A549 (cell line): Measurements from ENCODE around the gene RIPPLY3. TPM values are rescaled to one million over a fixed set of nuclear protein-coding genes. Genes with fewer than 3 reads are reported as not detected.

Experiments
- ATAC-seq, 2 experiments: fragments of 200-7000 bp in 1 of 2; fragments of >200 bp in 1 of 2; cut with Nextera tagmentation in 1 of 2; cut with Tn5 transposase in 1 of 2; 3 replicates each; pipeline versions ENCODE4 v1.8.0 to v1.9.1; 2018 to 2020; ENCODE audit warnings: mild to moderate bottlenecking in 1 of 2, moderate library complexity in 1 of 2
- CTCF ChIA-PET: fragments of 300-600 bp; sonication (Branson Sonifier 250); formaldehyde crosslinking; extraction: SDS; loops from one replicate; lab custom pipeline; 2021; ENCODE audit warnings: antibody characterized with exemption, inconsistent platforms; lab: Yijun Ruan, JAX
- POLR2A ChIA-PET: fragments of 350-600 bp; formaldehyde crosslinking; extraction: SDS; loops from one replicate; lab custom pipeline; 2021; ENCODE audit warnings: antibody characterized with exemption, inconsistent platforms; lab: Yijun Ruan, JAX
- DNase-seq, 2 experiments: peaks; one replicate each; pipeline versions ENCODE4 v3.0.0 to v3.0.0-alpha.2; 2011 to 2016; ENCODE audit warnings: low read depth in 1 of 2, low spot score in 1 of 2
- FAIRE-seq: peaks from 2 replicates; lab custom pipeline; 2011; peaks lifted over from hg19 to GRCh38; lab: Jason Lieb, UNC
- H3K27ac ChIP-seq, 2 experiments: fragments of >200 bp; sonication (Bioruptor Twin); formaldehyde crosslinking; 3 replicates each; pipeline ENCODE4 v1.5.1; 2016 to 2017
- H3K4me1 ChIP-seq: fragments of >200 bp; sonication (Bioruptor Twin); formaldehyde crosslinking; 3 replicates; pipeline ENCODE4 v1.6.1; 2016
- H3K4me2 ChIP-seq: fragments of >200 bp; sonication (Bioruptor Twin); formaldehyde crosslinking; 3 replicates; pipeline ENCODE4 v1.6.1; 2016
- H3K4me3 ChIP-seq: fragments of >200 bp; sonication (Bioruptor Twin); formaldehyde crosslinking; 3 replicates; pipeline ENCODE4 v1.5.1; 2016
- H3K9me3 ChIP-seq: fragments of >200 bp; sonication (Bioruptor Twin); formaldehyde crosslinking; 3 replicates; pipeline ENCODE4 v1.6.1; 2016
- ATOH8 ChIP-seq: fragments of 250-450 bp; sonication (Bioruptor Pico); IDR thresholded peaks from 2 replicates; pipeline ENCODE4 v1.5.0; 2020; ENCODE audit warnings: low read depth, mild to moderate bottlenecking, moderate library complexity
- BHLHE40 ChIP-seq: IDR thresholded peaks from 2 replicates; pipeline ENCODE4 v1.6.1; 2012; ENCODE audit warnings: low read depth, low read length, inconsistent platforms
- CBX8 ChIP-seq: fragments of 200-600 bp; sonication (generic); IDR thresholded peaks from 2 replicates; pipeline ENCODE4 v1.6.1; 2016
- CEBPB ChIP-seq, 2 experiments: fragments of >200 bp in 1 of 2; sonication (Bioruptor Twin) in 1 of 2; formaldehyde crosslinking in 1 of 2; IDR thresholded peaks; 2 replicates each; pipeline ENCODE4 v1.6.1; 2012 to 2016
- CHD2 ChIP-seq: fragments of 150-350 bp; IDR thresholded peaks from 2 replicates; pipeline ENCODE4 v1.6.1; 2014; ENCODE audit warnings: low read length; ENCODE audit not compliant: partially characterized antibody
- EHF ChIP-seq: fragments of 250-450 bp; sonication (Bioruptor Pico); IDR thresholded peaks from 2 replicates; pipeline ENCODE4 v1.5.0; 2020; ENCODE audit warnings: mild to moderate bottlenecking
- EHMT2 ChIP-seq: fragments of 200-600 bp; sonication (generic); IDR thresholded peaks from 2 replicates; pipeline ENCODE4 v1.6.1; 2016; ENCODE audit warnings: antibody characterized with exemption, low read depth, mild to moderate bottlenecking, moderate library complexity
- EP300 ChIP-seq, 2 experiments: fragments of >200 bp; sonication (Bioruptor Twin); formaldehyde crosslinking; IDR thresholded peaks; 2 replicates in 1 of 2; 3 replicates in 1 of 2; pipeline ENCODE4 v1.6.1; 2016 to 2017
- FOSB ChIP-seq: fragments of 250-450 bp; sonication (Bioruptor Pico); IDR thresholded peaks from 2 replicates; pipeline ENCODE4 v1.5.0; 2020; ENCODE audit warnings: mild to moderate bottlenecking, moderate library complexity
- FOSL2 ChIP-seq, 2 experiments: fragments of 450-650 bp in 1 of 2; fragments of >200 bp in 1 of 2; sonication (Bioruptor Twin) in 1 of 2; formaldehyde crosslinking; IDR thresholded peaks; 2 replicates each; pipeline versions ENCODE4 v1.5.0 to v1.6.1; 2016 to 2020; ENCODE audit warnings: mild to moderate bottlenecking in 1 of 2, moderate library complexity in 1 of 2
- GATA3 ChIP-seq: IDR thresholded peaks from 2 replicates; pipeline ENCODE4 v1.6.1; 2012; ENCODE audit warnings: borderline replicate concordance
- HDAC2 ChIP-seq: fragments of 200-600 bp; sonication (generic); IDR thresholded peaks from 2 replicates; pipeline ENCODE4 v1.6.1; 2016
- HES2 ChIP-seq: fragments of >200 bp; sonication (Bioruptor Twin); formaldehyde crosslinking; IDR thresholded peaks from 2 replicates; pipeline ENCODE4 v1.6.1; 2016
- HEYL ChIP-seq: fragments of 250-450 bp; sonication (Bioruptor Pico); IDR thresholded peaks from 2 replicates; pipeline ENCODE4 v1.8.0; 2021; ENCODE audit warnings: mild to moderate bottlenecking, moderate library complexity
- HOXB13 ChIP-seq: fragments of 250-450 bp; sonication (Bioruptor Pico); IDR thresholded peaks from 2 replicates; pipeline ENCODE4 v1.5.0; 2020; ENCODE audit warnings: low read depth, mild to moderate bottlenecking, moderate library complexity
- JUNB ChIP-seq: fragments of >200 bp; sonication (Bioruptor Twin); formaldehyde crosslinking; IDR thresholded peaks from 2 replicates; pipeline ENCODE4 v1.6.1; 2016
- KDM1A ChIP-seq: fragments of 200-600 bp; sonication (generic); IDR thresholded peaks from 2 replicates; pipeline ENCODE4 v1.6.1; 2016; ENCODE audit warnings: low read depth, mild to moderate bottlenecking
- KDM5A ChIP-seq: fragments of 200-600 bp; sonication (generic); IDR thresholded peaks from 2 replicates; pipeline ENCODE4 v1.6.1; 2016; ENCODE audit warnings: antibody characterized with exemption, mild to moderate bottlenecking
- MAFK ChIP-seq: fragments of 450-650 bp; IDR thresholded peaks from 2 replicates; pipeline ENCODE4 v1.6.1; 2014; ENCODE audit not compliant: partially characterized antibody
- NPAS2 ChIP-seq: fragments of 250-450 bp; sonication (Bioruptor Pico); IDR thresholded peaks from 2 replicates; pipeline ENCODE4 v1.8.0; 2022; ENCODE audit warnings: mild to moderate bottlenecking, moderate library complexity, borderline replicate concordance
- NR3C1 ChIP-seq: fragments of >200 bp; sonication (Bioruptor Twin); formaldehyde crosslinking; IDR thresholded peaks from 3 replicates; pipeline ENCODE4 v1.6.1; 2017
- PBX3 ChIP-seq: IDR thresholded peaks from 2 replicates; pipeline ENCODE4 v1.6.1; 2012
- POLR2A ChIP-seq: IDR thresholded peaks from 2 replicates; pipeline ENCODE4 v1.6.1; 2012; ENCODE audit warnings: mild to moderate bottlenecking, low read length
- POLR2AphosphoS2 ChIP-seq: conservative IDR thresholded peaks from 2 replicates; pipeline ENCODE4 v1.6.1; 2012; ENCODE audit warnings: low read length, improper control_type of control experiment, inconsistent platforms
- RARB ChIP-seq: fragments of 250-450 bp; sonication (Bioruptor Pico); IDR thresholded peaks from 2 replicates; pipeline ENCODE4 v1.8.0; 2021; ENCODE audit warnings: mild to moderate bottlenecking, moderate library complexity
- RFX5 ChIP-seq: fragments of 450-650 bp; IDR thresholded peaks from 2 replicates; pipeline ENCODE4 v1.7.1; 2014; ENCODE audit warnings: antibody characterized with exemption, mild to moderate bottlenecking, moderate library complexity
- USF2 ChIP-seq: fragments of 450-650 bp; IDR thresholded peaks from 2 replicates; pipeline ENCODE4 v1.6.1; 2014; ENCODE audit warnings: antibody characterized with exemption
- ZC3H11A ChIP-seq: fragments of 450-650 bp; IDR thresholded peaks from 2 replicates; pipeline ENCODE4 v1.6.1; 2014; ENCODE audit warnings: antibody characterized with exemption, mild to moderate bottlenecking
- ZFP36 ChIP-seq: fragments of 450-650 bp; IDR thresholded peaks from 2 replicates; pipeline ENCODE4 v1.6.1; 2014; ENCODE audit warnings: borderline replicate concordance; ENCODE audit not compliant: partially characterized antibody
- ZNF302 ChIP-seq: fragments of 250-450 bp; sonication (Bioruptor Pico); IDR thresholded peaks from 2 replicates; pipeline ENCODE4 v1.9.0; 2021; ENCODE audit warnings: inconsistent platforms, mild to moderate bottlenecking, moderate library complexity
- ZSCAN20 ChIP-seq: fragments of 250-450 bp; sonication (Bioruptor Pico); IDR thresholded peaks from 2 replicates; pipeline ENCODE4 v1.8.0; 2022; ENCODE audit warnings: mild to moderate bottlenecking, moderate library complexity
- WGBS: methylation state at CpG from one replicate; pipeline ENCODE4 v1.1.6; 2017; ENCODE audit errors: missing lambda C conversion rate; 5-methylcytosine and 5-hydroxymethylcytosine counted together
- polyA plus RNA-seq, 4 experiments: library from polyadenylated mRNA; depleted of rRNA in 3 of 4; stranded (reverse); fragments of >200 nt; fragmentation: RNase III in 1 of 4; extraction: RNeasy Plus Mini Kit Qiagen cat#74134 plus additional on column Dnase treatment in 1 of 4; gene quantifications; 2 replicates in 3 of 4; 3 replicates in 1 of 4; pipeline ENCODE4 v1.2.3, GENCODE V29; 2011 to 2017

The RIPPLY3 gene
- polyA plus RNA-seq, 2 of the 4 experiments (the other 2 are of a cell fraction): 0.65 to 1.5 TPM

GRCh38 chr21:37063433-37063832 is 56.9 kb downstream of the RIPPLY3 start (continued):
- TF ChIP-seq ZNF302 (CRISPR knock-in tag) (no peak), ATOH8 (CRISPR knock-in tag) (no peak), CBX8 (no peak), NR3C1 (no peak), PBX3 (no peak), NPAS2 (CRISPR knock-in tag) (no peak)
- TF ChIP-seq, all 56 proteins: peak for 0

GRCh38 chr21:37064841-37065240 is 58.3 kb downstream of the RIPPLY3 start:
- H3K4me2 ChIP-seq: no peak overlapping the region
- DNase-seq (no peak), ATAC-seq (no peak), FAIRE-seq (no peak)
- H3K4me3 ChIP-seq: no peak overlapping the region
- peaks cover 17% of the 10 kb centered on the region for H3K4me1 ChIP-seq
- ChIA-PET POLR2A (no interaction called here), CTCF (interaction anchor here (1.2 kb wide), 1 partner anchor 75 kb away, joined by 4 read pairs; no protein-coding TSS in a partner anchor)
- no peaks in the 10 kb centered on the region for H3K9me3 ChIP-seq
- TF ChIP-seq KDM5A (no peak), EHMT2 (no peak), KDM1A (no peak), CHD2 (no peak), GATA3 (no peak), USF2 (no peak), RARB (CRISPR knock-in tag) (no peak), FOSL2 (IDR thresholded peaks at IDR 0.05) (no peak), FOSL2 (CRISPR knock-in tag; IDR thresholded peaks at IDR 0.05) (no peak), ATOH8 (CRISPR knock-in tag) (no peak), EP300 (IDR thresholded peaks at IDR 0.05) (no peak), JUNB (no peak), ZSCAN20 (CRISPR knock-in tag) (no peak), FOSB (CRISPR knock-in tag) (no peak), CEBPB (IDR thresholded peaks at IDR 0.05) (no peak), HES2 (no peak), EHF (CRISPR knock-in tag) (no peak), ZC3H11A (no peak), HDAC2 (no peak), BHLHE40 (no peak)
- no peak overlapping the region for H3K27ac ChIP-seq

- CTCF ChIA-PET: no interaction called here
- Histone ChIP-seq H3K27ac (no peak overlapping the region), H3K4me1 (peaks cover 8% of the 10 kb centered on the region), H3K9me3 (no peaks in the 10 kb centered on the region), H3K4me3 (no peak overlapping the region), H3K4me2 (no peak overlapping the region)
- FAIRE-seq (no peak), ATAC-seq (no peak), DNase-seq (no peak)
- TF ChIP-seq EP300 (IDR thresholded peaks at IDR 0.05) (no peak), NPAS2 (CRISPR knock-in tag) (no peak), POLR2AphosphoS2 (no peak), KDM1A (no peak), HOXB13 (CRISPR knock-in tag) (no peak), JUNB (no peak), RFX5 (no peak), MAFK (no peak), ZFP36 (no peak), POLR2A (no peak), HEYL (CRISPR knock-in tag) (no peak)
- POLR2A ChIA-PET: no interaction called here
- WGBS: 91% methylated on average over 9 of the region's 9 CpGs
These were observed 59.2 kb downstream of the RIPPLY3 start for GRCh38 chr21:37065561-37066177.
